ENCODE measurements around the gene CRYZL1. TPM values are rescaled to one million over a fixed set of nuclear protein-coding genes. Genes with fewer than 3 reads are reported as not detected.

CRYZL1 gene
- total RNA-seq, 4 donors from 2014 or later = 12.8 to 34.2 (median 15.0) TPM

- TF ChIP-seq, protein P1, sequence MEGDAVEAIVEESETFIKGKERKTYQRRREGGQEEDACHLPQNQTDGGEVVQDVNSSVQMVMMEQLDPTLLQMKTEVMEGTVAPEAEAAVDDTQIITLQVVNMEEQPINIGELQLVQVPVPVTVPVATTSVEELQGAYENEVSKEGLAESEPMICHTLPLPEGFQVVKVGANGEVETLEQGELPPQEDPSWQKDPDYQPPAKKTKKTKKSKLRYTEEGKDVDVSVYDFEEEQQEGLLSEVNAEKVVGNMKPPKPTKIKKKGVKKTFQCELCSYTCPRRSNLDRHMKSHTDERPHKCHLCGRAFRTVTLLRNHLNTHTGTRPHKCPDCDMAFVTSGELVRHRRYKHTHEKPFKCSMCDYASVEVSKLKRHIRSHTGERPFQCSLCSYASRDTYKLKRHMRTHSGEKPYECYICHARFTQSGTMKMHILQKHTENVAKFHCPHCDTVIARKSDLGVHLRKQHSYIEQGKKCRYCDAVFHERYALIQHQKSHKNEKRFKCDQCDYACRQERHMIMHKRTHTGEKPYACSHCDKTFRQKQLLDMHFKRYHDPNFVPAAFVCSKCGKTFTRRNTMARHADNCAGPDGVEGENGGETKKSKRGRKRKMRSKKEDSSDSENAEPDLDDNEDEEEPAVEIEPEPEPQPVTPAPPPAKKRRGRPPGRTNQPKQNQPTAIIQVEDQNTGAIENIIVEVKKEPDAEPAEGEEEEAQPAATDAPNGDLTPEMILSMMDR (IDR thresholded peaks at IDR 0.05) = no peak
- no peak for TF ChIP-seq POLR2A (IDR thresholded peaks at IDR 0.05)
- no peak overlapping the region for H3K4me3 ChIP-seq (ENCODE audit: low read depth, poor library complexity, severe bottlenecking)
- DNase-seq (ENCODE audit: low spot score in 2 of 2) = no peak
- intact Hi-C loops (cut with DNase I; ENCODE audit: low total_unique reads) = no loop called here
Measured at GRCh38 chr21:33685613-33686197, 44.2 kb upstream of the CRYZL1 start.

DNA sequence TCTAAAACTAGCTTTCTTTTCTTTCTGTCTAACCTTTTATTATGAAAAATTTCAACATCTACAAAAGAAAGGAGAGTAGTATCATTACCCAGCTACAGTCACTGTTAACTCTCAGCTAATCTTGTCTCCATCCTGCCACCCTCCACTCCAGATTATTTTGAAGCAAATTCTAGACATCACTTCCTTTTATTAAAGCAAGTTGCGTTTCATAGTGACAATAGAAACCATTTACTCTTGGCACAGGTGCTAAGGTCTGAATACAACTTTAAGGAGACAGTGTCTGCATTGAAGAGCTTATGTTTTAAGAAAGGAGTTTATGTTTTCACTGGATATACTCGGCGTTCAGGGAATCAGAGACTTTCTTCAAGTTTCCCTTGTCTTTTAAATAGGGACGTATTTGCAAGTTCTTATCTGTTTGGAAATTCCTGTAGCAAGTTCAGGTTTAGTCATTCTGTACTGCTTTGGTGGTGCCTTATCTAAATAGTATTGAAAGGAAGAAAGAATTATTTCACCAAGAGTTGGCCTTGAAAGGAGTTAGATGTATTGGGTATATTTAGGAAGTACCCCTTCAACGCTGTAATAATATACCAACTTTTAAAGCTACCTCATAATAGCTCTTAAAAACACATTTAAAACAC lies 43.5 kb upstream of the CRYZL1 start:
- intact Hi-C loops (cut with DNase I; ENCODE audit: low total_unique reads) = no loop called here
- 43 to 44% methylated on average over 5 of the region's 5 CpGs for whole genome bisulfite sequencing, 2 donors
- H3K4me3 ChIP-seq (ENCODE audit: low read depth, poor library complexity, severe bottlenecking) = no peak overlapping the region
- no peak for DNase-seq (ENCODE audit: low spot score in 2 of 2)
- no peak for TF ChIP-seq POLR2A (IDR thresholded peaks at IDR 0.05)
- TF ChIP-seq, protein P1 (IDR thresholded peaks at IDR 0.05) = no peak

DNA sequence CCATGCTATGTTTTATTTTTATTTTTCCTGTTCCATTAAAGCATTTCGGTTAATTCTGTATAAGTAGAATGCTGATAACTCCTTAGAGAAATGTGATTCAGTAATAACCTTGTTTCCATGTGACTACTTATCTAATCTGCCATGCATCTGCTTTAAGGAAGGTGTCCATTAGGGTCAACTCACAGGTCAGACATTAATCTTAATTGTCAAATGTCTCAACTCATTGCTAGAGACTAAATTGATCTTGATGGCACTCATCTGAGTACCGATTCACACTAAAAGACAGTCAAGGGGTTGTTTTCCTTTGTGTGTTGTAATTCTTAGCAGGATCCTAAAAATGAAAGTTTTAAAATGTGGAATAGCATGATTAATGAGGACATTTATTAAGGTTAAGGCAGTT lies 42.5 kb upstream of the CRYZL1 start:
- TF ChIP-seq, protein P1 (IDR thresholded peaks at IDR 0.05) = no peak
- no peak for TF ChIP-seq POLR2A (IDR thresholded peaks at IDR 0.05)
- intact Hi-C loops (cut with DNase I; ENCODE audit: low total_unique reads) = no loop called here
- no peak overlapping the region for H3K4me3 ChIP-seq (ENCODE audit: low read depth, poor library complexity, severe bottlenecking)
- WGBS, 2 donors = 68 to 77% methylated on average over 2 of the region's 2 CpGs
- no peak for DNase-seq (ENCODE audit: low spot score in 2 of 2)

GRCh38 chr21:33682992-33683627 lies 41.6 kb upstream of the CRYZL1 start:
- 45 to 48% methylated on average over 4 of the region's 4 CpGs for WGBS, 2 donors
- DNase-seq (ENCODE audit: low spot score in 2 of 2) = no peak
- H3K4me3 ChIP-seq (ENCODE audit: low read depth, poor library complexity, severe bottlenecking) = no peak overlapping the region
- intact Hi-C loops (cut with DNase I; ENCODE audit: low total_unique reads) = no loop called here
- no peak for TF ChIP-seq POLR2A (IDR thresholded peaks at IDR 0.05)
- TF ChIP-seq, protein P1 (IDR thresholded peaks at IDR 0.05) = no peak

DNA sequence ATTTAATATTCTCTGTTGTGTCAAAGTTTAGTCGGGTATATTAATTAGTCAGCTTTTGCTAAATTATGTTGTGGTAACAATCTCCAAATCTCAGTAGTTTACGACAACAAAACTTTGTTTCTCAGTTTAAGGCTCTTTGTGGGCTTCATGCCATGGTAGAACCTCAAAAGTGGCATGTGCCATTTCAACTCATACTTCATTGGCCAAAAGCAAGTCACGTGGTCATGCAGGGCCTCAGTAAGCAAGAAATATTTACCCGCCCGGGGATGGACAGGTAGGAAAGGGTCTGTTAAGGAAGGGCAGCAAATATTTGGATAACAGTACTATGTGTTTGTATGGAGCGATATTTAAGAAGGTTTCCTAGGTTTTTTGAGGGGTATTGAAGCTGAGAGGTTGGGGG lies 39.3 kb upstream of the CRYZL1 start:
- DNase-seq (ENCODE audit: low spot score in 2 of 2) = no peak
- 69 to 81% methylated on average over 6 of the region's 6 CpGs for WGBS, 2 donors
- no peak overlapping the region for H3K4me3 ChIP-seq (ENCODE audit: low read depth, poor library complexity, severe bottlenecking)
- intact Hi-C loops (cut with DNase I; ENCODE audit: low total_unique reads) = no loop called here
- TF ChIP-seq, protein P1 (IDR thresholded peaks at IDR 0.05) = no peak
- TF ChIP-seq POLR2A (IDR thresholded peaks at IDR 0.05) = no peak

Data from lower leg skin (tissue), 4 donors.